Stimulated activated CD4-positive, alpha-beta T cell treated with anti-CD3 and anti-CD28 coated beads, Interleukin-4, amount 100 ng/mL, for 4 hours (primary cell): ENCODE measurements around the gene SIT1.

Experiments used
- DNase-seq, 2 experiments: peaks; one replicate each; pipeline ENCODE4 v3.0.0-alpha.2; 2020

The SIT1 gene

DNA sequence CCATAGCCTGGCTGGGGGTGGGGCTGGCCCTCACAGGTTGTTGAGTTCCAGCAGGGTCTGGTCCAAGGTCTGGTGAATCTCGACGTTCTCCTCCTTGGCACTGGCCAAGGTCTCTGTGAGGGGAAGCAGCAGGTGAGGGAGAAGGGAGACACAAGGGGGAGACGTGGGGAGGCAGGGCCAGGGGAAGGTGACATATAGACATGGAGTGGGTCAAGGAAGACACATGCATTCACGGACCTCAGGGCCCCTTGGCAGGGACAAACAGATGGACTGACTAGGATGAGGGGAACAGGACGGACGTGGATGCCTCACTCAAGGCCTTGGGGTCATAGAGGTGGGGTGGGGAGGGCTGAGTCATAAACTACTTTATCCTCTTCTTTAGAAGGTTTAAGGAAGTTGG lies 31.3 kb upstream of the SIT1 start:
- DNase-seq = no peak

DNA sequence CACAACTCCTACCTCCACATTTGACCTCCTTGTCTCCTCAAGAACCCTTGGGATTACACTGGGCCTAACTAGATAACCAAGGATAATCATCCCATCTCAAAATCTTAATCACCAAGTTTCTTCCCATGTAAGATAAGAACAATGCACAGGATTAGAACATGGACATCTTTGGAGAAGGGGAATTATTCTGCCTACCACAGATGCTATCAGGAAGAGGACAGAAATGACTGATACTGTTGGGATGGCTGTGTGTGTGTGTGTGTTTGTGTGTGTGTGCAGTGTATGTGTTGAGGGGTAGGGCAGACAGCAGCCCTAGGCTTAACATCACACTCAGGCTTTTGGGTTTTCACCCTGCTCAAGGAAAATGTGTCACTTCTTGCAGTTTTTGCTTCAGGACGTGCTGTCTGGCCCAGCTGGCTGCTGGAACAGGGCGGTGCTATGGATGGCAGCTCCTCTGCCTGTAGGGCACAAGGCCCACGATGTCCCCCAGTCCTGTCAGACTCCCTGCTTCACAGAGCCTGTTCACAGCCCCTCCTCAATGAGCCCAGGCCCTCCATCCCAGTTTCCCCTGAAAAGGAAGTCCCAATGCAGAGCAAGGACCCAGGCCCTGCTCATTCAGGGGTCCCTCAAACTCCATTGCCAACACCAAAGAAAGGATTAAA lies 30.7 kb upstream of the SIT1 start:
- no peak for DNase-seq

DNA sequence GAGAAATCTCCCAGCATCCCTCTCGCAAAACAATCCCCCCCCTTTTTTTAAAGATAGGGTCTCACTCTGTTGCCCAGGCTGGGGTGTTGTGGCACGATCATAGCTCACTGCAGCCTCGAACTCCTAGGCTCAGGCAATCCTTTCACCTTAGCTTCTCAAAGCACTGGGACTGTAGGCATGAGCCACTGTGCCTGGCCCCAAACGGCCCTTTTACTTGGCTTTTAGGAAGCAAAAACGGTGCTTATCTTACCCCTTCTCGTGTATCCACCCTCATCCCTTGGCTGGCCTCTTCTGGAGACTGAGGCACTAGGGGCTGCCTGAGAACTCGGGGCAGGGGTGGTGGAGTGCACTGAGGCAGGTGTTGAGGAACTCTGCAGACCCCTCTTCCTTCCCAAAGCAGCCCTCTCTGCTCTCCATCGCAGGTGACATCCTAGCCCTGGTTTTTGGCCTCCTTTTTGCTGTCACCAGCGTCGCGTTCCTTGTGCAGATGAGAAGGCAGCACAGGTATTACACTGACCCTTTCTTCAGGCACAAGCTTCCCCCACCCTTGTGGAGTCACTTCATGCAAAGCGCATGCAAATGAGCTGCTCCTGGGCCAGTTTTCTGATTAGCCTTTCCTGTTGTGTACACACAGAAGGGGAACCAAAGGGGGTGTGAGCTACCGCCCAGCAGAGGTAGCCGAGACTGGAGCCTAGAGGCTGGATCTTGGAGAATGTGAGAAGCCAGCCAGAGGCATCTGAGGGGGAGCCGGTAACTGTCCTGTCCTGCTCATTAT lies 29.8 kb upstream of the SIT1 start:
- no peak for DNase-seq

- no peak for DNase-seq
Measured at GRCh38 chr9:35679766-35680330, 29.1 kb upstream of the SIT1 start.

- DNase-seq = no peak
Measured at GRCh38 chr9:35679091-35679490, 28.4 kb upstream of the SIT1 start.

GRCh38 chr9:35675732-35676392 lies 25.1 kb upstream of the SIT1 start:
- DNase-seq = no peak

DNA sequence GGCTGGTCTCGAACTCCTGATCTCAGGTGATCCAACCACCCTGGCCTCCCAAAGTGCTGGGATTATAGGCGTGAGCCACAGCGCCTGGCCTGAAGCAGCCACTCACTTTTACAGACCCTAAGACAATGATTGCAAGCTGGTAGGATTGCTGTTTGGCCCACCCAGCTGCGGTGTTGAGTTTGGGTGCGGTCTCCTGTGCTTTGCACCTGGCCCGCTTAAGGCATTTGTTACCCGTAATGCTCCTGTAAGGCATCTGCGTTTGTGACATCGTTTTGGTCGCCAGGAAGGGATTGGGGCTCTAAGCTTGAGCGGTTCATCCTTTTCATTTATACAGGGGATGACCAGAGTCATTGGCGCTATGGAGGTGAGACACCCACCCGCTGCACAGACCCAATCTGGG lies 24.5 kb upstream of the SIT1 start:
- DNase-seq = no peak

GRCh38 chr9:35674025-35674361 lies 23.3 kb upstream of the SIT1 start:
- no peak for DNase-seq

DNA sequence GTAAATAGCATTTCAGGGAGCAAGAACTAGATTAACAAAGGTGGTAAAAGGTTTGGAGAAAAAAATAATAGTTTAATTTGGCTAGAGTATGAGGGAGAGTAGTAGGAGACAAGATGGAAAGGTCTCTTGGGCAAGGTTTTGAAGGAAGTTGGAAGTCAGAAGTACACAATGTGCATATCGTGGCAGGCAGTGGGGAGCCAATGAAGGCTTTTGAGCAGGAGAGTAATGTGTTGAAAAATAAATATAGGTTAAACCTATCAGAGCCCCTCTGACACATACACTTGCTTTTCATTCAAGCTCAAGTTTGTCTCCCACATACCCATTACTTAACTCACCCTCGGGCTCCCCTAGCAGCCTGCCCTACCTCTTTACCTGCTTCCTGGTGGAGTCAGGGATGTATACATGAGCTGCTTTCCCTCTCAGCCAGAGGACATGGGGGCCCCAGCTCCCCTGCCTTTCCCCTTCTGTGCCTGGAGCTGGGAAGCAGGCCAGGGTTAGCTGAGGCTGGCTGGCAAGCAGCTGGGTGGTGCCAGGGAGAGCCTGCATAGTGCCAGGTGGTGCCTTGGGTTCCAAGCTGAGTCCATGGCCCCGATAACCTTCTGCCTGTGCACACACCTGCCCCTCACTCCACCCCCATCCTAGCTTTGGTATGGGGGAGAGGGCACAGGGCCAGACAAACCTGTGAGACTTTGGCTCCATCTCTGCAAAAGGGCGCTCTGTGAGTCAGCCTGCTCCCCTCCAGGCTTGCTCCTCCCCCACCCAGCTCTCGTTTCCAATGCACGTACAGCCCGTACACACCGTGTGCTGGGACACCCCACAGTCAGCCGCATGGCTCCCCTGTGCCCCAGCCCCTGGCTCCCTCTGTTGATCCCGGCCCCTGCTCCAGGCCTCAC lies 22.6 kb upstream of the SIT1 start, which contains the start of gene CA9:
CA9 (plus strand) TSS at position 797 of the 893 bp plus-strand sequence; CDS start at position 829, 32 bp downstream.
- DNase-seq = no peak

DNA sequence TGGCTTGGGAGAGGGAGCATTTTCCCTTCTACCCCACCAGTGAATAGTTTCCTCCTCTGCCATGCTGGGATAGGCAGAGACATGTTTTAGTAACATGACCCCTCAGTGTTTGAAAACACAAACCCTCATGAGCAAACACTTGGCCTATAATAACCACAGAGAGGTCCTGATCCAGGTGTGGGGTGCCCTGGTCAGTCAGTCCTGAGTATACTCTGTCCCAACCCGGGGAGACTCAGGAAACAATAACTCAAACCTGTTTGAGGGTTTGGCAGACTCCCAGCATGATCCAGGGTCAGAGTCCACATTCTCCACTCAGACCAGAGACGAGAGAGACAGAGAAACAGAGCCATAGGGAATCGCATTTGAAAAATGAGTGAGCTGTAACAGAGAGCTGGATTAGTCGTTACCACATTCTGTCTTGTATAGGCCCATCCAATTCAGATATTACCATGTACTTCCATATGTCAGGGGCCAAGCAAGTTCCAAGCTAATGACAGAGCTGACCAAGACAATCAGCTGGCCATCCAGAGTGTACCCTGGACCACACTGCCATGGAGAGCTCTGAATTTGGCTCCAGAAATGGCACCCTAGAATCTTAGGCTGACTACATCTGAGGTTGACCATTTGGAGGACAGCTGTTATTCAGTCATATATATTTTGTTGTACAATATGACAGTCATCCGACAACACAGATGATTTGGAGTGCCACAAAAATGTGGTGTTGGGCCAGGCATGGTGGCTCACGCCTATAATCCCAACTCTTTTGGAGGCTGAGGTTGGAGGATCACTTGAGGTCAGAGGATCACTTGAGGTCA lies 18.8 kb upstream of the SIT1 start:
- no peak for DNase-seq

DNA sequence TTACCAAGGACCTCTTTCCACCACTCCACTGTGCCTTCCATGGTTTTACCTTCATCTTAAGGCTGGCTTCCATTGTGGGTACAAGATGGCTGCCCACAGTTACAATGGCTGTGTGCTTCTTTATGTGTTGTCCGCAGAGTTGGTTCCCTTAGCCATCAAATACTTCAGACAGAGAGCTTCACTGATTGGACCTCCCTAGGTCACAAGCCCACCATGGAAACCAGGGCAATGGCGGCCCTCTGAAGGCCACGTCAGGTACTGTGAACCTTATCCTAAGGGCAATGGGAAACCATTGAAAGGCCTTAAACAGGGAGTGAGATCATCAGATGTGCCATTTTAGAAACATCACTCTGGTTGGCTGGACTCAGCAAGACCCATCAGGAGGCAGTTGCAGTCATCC lies 17.2 kb upstream of the SIT1 start:
- no peak for DNase-seq

DNA sequence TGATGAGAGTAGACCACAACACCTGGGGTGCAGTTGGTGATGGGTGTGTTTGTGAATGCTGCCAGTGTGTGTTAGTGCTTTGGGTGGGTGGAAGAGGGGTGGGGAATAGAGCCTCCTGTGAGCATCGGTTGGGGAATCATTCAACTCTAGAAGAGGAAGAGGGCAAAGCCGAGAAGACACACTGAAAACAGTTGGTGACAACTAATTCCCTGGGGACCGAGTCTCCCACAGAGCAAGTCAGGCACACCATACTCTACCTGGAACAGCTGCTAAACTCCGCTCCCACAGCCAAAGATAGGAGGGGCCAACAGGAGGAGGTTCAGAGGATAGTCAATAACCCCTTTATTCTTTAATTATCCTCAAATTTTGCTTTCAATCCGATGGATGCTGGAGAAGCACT lies 15.8 kb upstream of the SIT1 start:
- DNase-seq = no peak

DNA sequence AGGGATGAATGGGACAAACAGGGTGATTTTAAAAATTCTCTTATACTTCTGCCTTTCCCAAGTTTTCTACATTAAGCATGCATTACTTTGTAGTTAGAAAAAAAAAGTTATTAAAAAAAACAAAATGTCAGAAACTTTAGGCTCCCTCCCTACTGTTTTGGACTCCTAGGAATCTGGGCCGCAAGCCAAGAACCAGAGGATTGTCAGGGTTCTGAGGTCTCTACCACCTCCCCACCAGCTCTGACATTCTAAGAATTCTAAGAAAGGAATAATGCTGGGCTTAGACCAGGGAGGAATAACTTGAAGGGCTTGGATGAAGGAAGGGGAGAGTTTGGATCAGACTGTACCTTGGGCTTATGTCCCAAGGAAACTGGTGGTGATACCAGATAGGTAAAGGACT lies 15.3 kb upstream of the SIT1 start:
- no peak for DNase-seq

DNA sequence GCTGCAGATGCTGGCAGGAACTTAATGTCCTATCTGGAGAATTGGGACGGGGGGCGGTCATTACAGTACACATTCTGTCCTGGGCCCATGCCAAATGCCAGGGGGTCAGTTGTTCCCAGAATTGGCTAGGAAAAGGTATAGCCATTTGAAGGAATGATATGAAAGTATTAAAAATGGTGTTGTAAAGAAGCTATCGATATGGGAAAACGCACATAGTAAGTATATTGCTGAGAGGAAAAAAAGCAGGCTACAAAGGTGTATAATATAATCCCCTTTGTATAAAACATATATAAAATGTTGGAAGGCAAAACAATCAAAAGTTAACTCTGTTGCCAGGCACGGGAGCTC lies 14.7 kb upstream of the SIT1 start:
- DNase-seq = no peak

DNA sequence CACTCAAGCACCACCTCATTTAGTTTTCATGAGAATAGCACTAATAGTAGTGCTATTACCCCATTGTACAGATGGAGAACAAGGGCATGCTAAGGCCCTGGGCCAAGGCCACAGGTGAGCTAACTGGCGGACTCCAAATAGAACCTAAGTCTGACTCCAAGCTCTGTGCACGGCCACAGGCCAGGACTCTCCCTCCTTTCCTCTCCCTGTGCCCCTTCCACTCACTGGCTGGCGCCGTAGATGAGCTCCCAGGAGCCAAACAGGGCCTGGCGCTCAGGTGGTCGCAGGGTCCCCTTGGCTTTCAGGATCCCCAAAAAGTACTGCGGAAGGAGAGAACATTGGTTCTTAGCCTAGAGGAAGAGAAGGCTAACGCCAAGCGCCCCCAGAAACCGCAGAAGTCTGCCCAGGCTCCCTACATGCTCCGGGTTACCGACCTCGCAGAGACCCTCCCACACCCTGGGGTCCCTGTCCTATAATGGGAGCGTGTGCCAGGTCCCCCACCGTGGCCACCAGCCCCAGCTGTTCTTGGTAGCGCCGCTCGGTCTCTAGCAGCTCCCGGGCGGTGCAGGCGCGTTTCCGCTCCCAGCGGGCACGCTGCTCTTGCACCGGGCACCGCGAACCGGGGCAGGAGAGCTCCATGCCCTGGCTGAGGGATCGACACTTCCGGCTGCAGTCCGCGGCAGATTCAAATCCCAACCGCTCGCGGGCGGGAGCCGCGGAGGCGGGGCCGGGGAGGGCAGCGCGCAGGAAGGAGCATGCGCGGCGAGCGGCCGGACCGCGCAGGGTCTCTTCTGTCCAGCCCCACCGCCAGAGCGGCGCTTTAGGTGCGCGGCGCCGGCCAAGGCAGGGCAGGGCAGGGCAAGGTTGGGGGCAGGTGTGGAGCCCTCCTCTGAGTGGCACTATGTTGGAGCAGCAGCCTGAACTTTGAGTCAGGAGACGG lies 14.1 kb upstream of the SIT1 start, which contains the start of gene ARHGEF39:
ARHGEF39 (minus strand) TSS at position 665 of the 940 bp plus-strand sequence; CDS start at position 639, 26 bp downstream.
- DNase-seq = peak; percentile 54 to 61

DNA sequence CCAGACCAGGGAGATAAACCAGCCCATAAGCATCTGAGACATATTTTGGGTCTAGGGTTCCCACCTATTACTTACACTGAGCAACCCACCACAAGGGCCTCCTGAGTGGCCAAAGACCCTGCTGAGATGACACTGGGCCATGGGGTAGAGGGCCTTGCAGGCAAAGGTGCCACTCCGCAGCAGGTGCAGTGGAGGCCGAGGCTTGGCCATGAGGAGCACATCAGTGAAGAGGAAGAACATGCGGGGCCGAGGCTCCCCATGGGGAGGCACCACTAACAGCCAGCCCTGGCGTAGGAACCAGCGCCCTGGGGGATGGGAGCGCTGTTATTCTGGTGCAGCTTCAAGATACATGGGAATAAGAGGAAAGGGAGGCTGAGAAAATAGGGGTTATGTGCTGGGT lies 11.7 kb upstream of the SIT1 start:
- DNase-seq = no peak

- DNase-seq = no peak
Measured at GRCh38 chr9:35661756-35662350, 11.1 kb upstream of the SIT1 start.

- no peak for DNase-seq
Measured at GRCh38 chr9:35660966-35661415, 10.3 kb upstream of the SIT1 start.

- DNase-seq = no peak
Measured at GRCh38 chr9:35659340-35659739, 8.6 kb upstream of the SIT1 start.

DNA sequence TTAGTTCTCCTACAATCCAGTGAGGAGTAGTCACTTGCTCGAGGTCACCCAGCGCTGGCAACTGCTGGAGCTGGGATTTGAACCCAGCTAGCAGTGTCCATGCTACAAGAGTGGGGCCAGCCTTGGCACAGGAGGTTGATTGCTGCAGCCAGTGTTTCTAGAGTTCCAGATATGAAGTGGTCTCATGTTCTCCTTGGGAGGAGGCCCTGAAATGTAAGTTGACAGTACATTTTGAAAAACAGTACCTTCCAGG lies 8.2 kb upstream of the SIT1 start:
- no peak for DNase-seq
